HG03280 (cell line): Measurements from ENCODE around the gene CADPS.

Experiments
- ATAC-seq: cut with Tn5 transposase; IDR thresholded peaks from one replicate; pipeline ENCODE4 v1.9.1; 2021; ENCODE audit warnings: mild to moderate bottlenecking, moderate library complexity; ENCODE audit not compliant: unreplicated experiment

Gene CADPS

DNA sequence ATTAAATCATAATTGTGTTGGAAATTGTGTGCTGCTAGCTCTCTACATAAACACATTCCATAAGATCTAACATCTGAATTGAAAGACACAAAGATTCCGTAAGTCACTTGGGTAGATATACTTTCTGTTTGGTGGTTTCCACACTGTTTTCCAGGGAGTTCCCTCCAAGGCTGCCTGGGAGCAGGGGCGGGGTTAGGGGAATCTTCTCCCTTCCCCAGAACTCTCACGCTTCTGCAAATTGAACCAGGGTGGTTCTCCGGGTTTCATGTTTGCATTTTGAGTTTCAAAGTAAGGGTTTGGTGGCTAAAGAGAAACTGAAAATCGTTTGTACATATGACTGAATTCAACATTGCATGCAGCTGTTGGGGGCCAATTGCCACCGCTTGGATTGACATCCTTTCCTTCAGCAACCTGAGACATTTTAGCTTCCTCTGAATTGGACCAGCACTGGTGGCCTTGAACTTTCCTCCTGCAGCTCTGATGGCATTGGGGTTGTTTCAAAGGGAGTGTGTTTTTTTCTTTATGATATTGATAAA lies 309.1 kb downstream of the CADPS start:
- ATAC-seq, result no peak

DNA sequence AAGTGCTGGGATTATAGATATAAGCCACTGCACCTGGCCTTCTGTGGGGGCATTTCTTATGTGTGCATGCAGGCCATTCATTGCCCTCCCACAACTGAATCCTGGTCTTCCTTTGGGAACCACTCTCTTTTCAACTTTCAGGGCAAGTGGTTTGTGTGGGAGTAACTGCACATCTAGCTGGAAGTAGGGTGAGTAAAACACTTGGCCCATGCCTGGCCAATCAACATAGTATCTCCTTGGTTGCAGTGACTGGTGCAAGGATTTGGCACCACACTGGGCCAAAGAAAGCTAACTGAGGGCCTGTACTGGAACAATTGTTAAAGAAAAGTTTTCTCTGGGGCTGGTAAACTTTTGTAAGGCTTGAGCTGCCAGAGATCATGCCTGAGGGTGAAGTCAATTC lies 312.6 kb downstream of the CADPS start:
- ATAC-seq, result no peak

DNA sequence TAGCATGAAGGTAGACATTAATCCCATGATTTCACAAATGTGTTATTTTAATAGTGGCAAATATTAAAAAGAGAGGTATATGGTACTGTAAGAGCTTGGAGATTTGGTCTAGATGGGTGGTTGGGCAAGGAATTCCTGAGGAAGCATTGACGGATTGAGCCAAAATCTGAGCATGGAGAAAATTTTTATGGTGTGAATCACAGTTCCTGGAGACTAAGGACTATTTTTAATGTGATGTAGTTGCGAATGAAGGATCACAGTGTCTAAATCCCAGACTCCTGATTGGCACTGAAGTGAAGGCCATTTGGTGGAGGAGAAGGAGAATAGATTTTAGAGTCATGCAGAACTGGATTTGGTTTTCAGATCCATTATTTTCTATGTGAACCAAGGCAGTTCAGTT lies 313.2 kb downstream of the CADPS start:
- no peak for ATAC-seq

DNA sequence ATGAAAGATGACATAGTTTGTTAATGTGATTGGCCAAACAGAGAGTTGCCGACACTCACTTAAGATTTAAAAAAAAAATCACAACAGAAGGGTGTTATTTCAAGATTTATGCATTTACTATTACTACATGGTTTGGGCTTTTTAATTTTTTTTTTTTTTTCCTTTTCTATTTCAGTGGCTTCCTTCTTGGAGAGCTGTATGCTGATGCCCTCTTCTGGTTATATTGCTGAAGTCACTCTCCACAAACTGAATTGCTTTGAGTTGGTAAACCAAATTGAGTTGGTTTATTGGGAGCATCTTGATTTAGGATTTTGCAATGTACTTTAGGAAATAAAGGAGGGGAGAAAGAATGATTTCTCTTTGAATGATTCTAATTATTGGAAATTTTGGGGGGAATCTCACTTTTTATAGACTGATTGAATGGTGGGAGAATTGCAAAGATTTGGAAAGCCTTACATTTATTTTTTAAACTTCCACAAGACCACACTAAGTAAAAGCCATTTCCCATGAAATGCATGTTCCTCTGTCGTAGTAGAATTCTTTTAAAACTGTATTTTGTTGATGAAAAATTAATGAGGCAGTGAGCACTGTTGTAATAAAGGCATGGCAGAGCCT lies 315.3 kb downstream of the CADPS start:
- no peak for ATAC-seq

DNA sequence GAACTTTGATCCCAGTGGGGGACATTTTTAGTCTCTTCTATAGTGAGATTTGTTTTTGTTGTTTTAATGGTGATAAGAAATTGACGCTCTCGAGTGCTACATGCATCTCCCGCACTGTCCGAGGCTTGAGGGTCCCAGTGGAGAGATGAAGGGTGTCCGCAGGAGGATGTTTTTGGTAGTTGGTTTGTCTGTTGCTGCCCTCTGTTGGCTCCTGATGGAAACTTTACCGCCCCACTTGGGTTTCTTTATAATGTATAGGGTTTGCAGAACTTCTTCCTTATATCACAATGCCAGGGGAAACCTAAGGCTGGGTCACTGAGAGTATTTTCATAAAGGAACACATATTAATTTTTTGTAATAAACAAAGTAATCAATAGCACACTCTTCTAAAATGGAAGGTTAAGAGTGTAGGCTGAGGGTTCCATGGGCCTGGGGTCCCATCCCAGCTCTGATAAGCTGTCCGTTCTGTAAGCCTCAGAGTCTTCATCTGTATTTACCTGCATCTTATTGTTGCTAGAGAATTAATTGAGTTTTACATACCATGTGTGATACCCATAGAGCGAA lies 316.6 kb downstream of the CADPS start:
- ATAC-seq, result no peak

DNA sequence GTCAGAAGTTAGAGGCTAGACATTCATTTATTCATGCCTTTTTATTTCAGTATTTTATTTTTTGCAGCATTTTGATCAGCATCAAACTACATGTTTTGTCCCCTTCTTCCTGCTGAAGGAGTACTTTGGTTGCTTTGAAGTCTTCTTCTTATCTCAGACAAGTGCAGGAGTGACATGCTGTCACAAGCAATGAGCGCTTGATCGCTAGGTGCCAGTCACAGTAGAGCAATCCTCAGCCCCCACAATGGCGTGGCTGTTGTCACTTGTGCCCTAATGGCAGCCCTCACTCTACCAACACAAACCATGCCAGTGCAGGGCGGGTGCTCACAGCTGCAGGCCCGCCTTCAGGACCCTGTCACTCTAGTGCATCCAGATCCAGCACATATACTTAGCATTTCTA lies 317.2 kb downstream of the CADPS start:
- no peak for ATAC-seq

DNA sequence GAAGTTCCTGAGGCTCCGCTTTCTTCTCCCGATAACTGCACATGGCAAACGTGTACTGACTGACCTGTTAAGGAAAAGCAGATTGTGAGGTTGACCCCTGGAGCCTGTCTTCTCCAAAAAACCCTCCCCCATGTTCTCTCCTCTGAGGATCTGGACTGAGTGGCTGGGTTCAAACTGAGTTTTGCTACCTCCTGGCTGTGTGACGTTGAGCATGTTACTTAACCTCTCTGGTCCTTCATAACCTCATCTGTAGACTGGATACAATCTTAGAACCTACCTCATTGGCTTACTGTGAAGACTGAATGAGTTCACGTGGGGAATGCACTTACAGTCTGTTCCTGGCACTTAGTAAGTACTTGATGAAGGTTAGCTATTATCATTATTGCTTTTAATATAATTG lies 317.8 kb downstream of the CADPS start:
- ATAC-seq, result no peak

DNA sequence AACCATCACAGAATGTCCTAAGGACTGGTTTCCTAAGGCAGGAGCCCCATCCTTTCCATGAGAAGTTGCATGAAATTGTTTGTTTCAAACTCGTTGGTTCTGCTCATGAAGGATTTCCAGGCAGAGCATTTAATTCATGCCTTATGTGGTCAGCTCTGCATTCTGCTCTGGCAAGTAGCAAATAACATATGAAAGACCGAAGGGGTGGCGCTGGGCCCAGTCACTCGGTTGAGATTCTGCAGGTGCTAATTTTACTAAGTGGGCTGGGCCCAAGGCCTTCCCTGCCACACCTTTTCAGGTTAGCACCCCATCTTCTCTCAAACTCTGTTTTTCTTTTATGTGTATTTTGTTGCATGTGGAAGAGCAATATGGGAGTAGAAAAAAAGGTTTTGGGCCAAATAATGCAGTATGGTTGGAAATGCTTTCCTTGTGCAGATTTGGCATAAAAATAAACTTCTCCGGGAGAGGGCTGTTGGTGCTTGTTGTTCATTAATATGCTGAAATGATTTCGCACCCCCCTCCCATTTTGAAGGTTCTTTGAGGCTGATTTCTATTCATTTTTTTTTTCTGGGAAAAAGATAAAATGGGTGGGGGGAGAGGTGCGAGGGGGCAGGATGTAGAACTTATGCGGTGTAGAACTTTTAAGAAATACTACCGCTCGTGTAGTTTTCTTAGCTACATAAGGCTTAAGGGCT lies 318.9 kb downstream of the CADPS start:
- ATAC-seq, result no peak

DNA sequence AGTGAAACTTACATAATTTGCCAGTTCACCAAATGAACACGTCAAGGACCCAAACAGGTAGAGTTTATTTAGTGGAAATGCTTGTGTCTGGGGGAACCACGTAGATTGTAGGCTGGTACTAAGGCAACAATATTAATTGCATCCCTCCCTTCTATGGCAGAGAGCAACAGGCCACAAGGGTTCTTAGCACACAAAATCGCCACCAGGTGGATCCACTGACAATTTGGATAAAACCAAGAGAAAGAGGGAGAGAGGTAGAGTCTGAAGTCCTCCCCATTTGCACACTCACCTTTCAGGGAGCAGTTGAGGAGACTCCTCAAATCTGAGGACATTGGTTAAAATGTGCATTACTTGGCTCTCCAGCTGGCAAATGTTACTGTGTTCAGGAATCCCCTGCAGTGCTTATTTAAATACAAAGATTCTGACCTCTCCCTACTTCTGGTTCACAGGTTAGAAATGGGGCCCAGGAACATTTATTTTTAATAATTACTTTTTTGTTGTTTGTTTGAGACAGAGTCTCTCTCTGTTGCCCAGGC lies 320.9 kb downstream of the CADPS start:
- ATAC-seq, result no peak

DNA sequence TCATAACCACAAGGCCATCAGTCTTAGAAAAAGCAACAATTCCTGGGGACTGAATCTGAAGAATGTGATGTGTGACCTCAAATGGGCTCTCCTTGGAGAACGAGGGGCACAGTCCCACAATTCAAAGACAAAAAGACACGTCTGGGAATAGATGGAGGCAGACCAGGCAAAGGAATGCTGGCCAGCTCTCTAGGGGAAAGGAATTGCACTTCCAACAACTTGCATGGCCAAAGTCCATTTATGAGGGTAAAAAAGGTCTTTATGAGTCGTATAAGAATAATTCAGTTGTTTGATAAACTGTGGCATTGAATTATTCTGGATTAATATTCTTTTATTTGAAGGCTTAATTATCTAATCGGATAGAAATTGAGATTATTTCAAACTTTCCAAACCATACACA lies 321.4 kb downstream of the CADPS start:
- no peak for ATAC-seq

DNA sequence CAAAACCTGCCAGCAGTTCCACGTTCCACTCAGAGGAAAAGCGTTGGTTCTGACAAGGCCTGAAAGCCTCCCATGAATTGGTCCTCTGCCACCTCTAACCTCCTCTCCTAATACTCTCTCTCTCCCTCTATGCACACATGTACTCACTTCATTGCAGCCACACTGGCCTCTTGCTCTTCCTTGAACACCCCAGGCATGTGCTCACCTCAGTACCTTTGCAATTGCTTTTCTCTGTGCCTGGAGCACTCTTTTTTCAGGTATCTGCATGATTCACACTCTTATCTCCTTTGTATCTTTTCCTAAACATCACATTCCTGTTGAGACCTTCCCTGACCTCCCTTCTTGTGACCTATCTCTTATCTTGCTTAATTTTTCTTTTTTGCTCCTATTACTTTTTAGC lies 323.7 kb downstream of the CADPS start:
- ATAC-seq, result no peak

DNA sequence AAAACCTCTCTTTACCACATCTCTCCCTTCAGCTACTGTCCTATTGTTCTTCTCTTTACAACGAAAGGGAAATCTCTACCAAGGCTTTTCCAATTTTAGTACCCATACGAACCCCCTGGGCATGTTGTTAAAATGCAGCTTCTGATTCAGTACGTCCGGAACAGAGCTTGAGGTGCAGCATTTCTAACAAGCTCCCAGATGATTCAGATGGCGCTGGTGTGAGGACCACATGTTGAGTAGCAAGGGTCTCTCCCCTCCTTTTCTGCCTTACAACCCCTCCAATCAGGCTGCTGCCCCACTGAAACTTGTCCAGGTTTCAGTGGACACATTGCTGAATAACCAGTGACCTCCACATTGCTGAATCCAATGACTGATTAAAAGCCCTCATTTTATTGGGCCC lies 324.8 kb downstream of the CADPS start:
- no peak for ATAC-seq

DNA sequence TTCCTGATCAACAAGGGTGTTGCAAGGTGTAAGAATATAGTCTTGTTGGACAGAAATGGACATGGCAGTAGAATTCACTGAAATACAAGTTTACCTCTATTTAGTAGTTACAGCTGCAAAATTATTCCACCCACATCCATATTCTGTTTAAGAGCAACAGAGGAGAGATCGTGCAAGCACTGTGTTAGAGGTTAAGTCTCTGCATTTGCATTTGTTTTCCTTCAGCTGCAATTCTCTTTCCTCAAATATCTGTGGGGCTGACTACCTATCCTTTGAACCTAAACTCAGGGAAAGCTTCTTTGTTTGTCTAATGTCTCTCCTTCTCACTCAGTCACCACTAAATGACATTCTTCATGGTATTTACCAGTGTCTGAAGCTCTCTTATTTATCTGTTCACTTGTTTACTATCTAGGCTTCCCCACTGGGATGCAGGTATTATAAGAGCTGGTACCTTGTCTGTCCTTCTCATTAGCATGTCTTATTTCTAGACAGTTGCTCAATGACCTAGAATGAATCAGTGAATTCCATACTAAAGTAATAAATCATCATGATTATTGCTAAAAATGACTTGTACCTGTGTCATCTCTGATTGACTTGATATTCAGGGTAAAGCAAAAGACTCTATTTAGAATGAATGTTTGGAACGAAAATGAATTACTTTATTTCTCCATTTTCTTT lies 326.5 kb downstream of the CADPS start:
- no peak for ATAC-seq

DNA sequence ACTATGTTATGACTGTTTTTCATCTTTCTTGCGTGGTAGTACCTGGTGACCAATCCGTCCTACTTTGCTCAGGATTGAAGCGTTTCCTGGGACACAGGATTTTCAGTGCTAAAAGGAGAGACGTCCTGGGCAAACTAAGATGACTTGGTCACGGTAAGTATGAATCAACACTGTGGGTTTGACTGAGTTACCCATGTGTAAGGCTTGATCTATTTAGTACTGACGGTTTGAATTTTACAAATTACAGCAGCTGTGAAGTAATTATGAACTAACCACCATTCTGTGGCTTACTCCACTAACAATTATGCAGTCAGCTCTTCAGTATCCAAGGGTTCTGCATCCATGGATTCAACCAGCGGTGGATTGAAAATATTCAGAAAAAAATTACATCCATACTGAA lies 328.9 kb downstream of the CADPS start:
- no peak for ATAC-seq

DNA sequence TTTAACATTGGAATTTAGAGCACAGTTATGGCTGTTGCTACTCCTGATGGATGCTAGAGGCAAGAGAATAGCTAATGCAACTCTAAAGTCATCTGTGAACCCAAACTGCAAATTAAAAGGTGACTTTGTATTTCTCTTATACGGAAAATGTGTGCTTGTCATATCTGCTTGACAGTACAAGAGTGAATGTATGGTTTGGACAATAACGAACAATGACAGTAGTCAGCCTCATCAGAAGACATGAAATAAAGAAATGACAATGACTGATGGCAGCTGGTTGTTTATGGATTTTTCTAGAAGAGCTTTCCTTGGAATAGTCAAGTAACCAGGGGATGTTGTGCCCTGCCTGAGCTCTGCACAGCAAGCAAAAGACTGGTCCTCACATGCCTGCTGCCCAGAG lies 333.0 kb downstream of the CADPS start:
- ATAC-seq, result no peak

DNA sequence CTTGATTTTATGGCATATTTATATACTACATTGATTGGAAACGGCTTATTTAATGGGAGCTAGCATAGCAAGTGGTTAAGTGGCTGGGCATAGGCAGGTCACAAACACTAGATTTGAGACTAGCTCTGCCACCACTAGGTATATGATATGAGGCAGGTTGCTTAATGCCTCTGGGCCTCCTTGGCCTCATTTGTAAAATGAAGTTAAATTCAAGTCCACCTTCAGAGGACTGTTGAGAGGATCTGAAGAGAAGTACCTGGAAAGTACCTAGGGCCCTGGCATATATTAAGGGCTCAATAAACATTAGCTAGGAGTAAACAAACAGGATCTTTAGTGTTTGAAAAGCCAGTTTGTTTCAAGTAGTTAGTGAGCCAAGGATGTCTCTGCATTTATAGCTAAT lies 335.5 kb downstream of the CADPS start:
- no peak for ATAC-seq

DNA sequence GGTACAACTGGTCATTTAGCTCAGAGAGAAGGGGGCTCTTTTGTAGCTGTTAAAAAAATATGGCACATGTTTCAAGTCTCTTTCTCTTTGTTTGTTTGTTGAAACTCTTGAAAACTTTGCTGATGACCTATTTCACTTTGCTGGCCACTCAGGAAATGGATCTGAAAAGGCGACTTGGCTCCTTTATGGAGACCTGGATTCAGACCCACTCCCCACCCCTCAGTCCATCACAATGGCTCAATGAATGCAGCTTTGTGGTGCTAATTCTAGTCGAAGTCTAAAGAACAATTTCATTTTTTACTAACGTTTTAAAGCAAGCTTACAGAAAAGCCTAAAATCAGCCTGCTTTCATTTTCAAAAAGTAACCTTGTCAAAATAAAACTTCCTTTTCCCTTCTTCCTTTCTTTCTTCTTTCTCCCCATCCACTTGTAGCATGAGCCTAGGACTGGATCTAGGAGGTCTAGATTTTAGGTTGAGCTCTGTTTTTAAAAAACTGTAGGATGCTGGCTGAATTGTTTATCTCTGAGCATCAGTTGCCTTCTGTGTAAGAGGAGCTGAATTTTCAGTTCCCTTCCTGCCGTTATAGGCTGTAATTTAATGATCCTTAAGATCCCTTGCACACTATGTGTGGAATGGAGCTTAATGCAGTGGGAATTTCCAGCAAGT lies 336.4 kb downstream of the CADPS start:
- ATAC-seq, result no peak

DNA sequence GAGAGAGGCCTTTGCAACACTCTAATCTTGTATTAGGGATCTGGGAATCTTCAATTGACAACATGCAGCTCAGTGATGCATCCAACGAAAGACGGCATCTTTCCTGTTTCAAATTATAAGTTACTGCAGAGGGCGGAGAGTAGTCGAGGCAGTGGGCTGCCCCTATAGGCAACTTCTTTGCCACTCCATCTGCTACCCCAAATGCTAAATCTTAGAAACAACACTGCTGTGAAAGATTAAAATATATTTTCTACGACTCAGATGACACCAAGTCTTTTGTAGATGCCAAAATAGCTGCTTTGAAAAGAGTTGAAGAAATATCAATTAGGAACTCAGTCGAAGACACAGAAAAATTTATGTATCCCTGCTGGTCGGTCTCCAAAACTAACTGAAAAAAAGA lies 340.9 kb downstream of the CADPS start:
- no peak for ATAC-seq

DNA sequence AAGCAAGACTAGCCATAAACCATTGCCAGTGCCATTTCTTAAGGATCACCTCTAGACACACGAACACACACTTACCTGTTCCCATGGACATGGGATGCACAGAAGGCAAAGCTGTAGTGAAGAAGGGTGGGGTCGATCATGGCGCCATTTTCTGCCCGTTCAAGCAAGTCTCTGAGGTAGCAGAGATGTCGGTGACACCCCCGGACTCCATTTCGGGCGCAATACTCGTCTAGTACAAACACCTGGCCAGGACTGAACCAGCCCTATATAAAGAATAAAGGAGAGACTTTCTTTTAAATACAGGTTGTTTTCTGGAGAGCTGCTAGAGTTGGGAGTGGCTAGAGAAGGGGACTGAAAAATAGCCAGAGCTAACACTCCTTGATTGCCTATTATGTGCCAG lies 342.4 kb downstream of the CADPS start:
- no peak for ATAC-seq

DNA sequence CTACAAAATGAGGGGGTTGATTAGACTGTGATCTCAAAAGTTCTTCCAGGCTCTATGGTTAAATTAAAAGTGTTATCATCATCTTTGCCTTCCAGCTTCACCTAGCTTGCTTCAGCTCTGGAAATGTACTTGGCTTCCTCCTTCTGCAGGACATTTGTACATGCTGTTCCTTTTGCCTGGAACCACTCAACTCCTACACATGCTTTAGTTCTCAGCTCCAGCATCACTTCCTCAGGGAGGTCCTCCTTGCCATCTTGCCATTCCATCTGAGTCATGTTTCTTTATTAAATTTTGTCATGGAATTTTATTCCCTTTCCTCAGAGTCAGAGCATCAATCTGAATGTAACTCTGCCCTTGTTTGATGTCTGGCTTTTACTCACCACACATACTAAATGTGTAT lies 343.2 kb downstream of the CADPS start:
- no peak for ATAC-seq

DNA sequence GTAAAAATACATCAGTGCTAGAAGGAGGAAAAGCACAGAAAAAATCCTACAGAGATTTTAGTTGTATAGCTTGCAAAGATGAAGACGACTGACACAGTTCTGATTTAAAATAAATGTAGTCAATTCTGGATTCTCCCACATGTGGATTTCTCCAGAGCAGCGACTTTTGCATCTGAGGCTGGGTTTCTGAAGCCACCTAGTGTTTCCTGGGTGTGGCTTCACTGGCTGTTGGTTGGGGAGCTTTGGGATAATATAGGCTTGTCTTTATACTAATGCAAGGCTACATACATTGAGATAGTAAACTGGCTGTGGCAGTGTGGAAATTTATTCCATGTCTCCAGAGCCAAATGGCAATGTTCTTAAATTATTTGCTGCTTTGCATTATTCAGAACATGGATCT lies 343.7 kb downstream of the CADPS start:
- no peak for ATAC-seq
